Choroid plexus epithelial cell (primary cell): ENCODE results near the gene PNPLA7.
"Not testable (repeated sequence)": the region's sequence is repeated elsewhere in the genome, so short reads cannot be mapped to it uniquely, and the experiment has no call there.

ENCODE experiments used
- DNase-seq: peaks from one replicate; pipeline ENCODE4 v3.0.0-alpha.2; 2010; ENCODE audit warnings: low read depth
- H3K4me3 ChIP-seq: 2 replicates; pipeline ENCODE4 v1.5.1; 2011; ENCODE audit warnings: low read depth, mild to moderate bottlenecking, control low read depth, low read length, moderate library complexity
- TF ChIP-seq, protein P1 (sequence below): conservative IDR thresholded peaks from 2 replicates; pipeline ENCODE4 v1.5.1; 2011; ENCODE audit warnings: low read depth, mild to moderate bottlenecking, control low read depth, inconsistent platforms, low read length, moderate library complexity

Gene PNPLA7

DNA sequence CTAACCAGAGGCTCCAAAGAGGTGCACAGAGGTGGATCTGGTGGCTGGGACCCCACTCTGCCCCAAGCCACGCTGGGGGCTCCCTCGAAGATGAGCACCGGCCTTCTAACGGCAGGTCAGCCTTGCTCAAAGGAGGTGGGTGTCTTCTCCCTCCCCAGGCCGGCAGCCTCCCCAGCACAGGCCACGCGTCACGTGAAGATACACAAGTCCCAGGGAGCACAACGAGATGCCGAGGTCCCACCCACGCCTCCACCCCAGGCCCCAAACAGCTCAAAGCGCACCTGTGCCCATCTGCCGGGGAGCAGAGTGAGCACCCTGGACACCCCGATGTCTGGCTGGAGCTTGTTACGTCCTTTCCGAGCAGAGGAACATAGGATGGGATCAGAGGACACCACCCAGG is 12.1 kb downstream of the PNPLA7 start:
- DNase-seq: no peak
- no peak overlapping the region for H3K4me3 ChIP-seq
- TF ChIP-seq, protein P1, sequence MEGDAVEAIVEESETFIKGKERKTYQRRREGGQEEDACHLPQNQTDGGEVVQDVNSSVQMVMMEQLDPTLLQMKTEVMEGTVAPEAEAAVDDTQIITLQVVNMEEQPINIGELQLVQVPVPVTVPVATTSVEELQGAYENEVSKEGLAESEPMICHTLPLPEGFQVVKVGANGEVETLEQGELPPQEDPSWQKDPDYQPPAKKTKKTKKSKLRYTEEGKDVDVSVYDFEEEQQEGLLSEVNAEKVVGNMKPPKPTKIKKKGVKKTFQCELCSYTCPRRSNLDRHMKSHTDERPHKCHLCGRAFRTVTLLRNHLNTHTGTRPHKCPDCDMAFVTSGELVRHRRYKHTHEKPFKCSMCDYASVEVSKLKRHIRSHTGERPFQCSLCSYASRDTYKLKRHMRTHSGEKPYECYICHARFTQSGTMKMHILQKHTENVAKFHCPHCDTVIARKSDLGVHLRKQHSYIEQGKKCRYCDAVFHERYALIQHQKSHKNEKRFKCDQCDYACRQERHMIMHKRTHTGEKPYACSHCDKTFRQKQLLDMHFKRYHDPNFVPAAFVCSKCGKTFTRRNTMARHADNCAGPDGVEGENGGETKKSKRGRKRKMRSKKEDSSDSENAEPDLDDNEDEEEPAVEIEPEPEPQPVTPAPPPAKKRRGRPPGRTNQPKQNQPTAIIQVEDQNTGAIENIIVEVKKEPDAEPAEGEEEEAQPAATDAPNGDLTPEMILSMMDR: no peak

DNA sequence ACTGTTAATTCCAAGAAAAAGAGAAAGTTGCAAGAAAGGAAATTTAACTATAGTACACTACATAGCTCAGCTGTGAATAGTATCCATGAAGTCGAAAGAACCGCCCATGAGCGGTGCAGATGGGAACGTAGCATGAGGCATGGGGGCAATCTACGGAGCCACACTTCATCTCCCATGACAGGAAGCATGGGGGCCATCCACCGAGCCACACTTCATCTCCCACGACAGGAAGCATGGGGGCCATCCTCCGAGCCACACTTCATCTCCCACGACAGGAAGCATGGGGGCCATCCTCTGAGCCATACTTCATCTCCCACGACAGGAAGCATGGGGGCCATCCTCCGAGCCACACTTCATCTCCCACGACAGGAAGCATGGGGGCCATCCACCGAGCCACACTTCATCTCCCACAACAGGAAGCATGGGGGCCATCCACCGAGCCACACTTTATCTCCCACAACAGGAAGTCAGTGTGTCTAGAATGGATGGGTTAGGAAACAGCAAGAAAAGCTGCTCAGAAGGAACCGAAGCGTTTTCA is 13.5 kb downstream of the PNPLA7 start:
- not testable (repeated sequence) for DNase-seq

DNA sequence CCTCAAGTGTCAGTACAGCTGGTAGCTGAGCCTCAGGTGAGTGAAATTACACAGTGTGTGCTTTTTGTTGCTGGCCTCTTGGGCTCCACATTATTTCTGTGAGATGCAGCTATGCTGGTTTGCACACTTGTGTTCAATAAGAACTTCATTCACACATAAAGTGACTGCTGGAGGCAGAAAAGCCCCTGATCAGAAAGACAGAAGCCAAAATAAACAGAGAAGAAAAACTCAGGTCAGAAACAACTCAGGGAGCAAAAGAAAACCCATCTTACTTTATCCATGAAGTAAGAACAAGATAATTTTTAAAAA is 15.1 kb downstream of the PNPLA7 start:
- no peak for DNase-seq
- H3K4me3 ChIP-seq: no peak overlapping the region
- TF ChIP-seq, protein P1: no peak

More for the DNA sequence above, 13.5 kb downstream of the PNPLA7 start:
- H3K4me3 ChIP-seq: not testable (repeated sequence)

DNA sequence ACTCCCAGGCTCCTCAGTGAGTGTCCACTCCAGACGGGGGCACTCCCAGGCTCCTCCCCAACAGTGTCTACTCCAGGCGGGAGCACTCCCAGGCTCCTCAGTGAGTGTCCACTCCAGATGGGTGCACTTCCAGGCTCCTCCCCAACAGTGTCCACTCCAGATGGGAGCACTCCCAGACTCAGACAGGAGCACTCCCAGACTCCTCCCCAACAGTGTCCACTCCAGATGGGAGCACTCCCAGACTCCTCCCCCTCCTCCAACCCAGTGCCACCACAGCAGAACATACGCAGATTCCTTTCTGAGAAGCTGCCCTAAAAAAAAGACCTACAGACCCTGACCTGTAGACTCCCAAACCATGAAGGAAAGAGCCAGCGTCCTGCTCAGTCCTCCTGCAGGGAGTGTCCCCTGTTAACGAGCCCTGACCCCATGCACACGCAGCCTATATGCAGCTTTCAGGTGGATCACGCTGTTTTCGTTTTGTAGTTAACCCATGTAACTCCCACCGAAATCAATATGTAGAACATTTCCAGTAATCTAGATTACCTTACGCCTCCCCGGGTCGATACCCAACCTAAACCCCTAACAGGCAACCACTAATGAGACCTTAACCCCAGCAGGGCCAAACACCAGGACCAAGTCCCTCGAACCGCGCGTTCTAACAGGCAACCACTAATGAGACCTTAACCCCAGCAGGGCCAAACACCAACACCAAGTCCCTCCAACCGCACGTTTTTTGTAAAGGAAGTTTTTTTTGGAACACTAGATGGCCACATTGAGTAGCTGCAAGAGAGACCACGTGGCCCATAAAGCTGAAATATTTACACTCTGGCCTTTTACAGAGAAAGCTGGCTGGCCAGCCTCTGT is 15.7 kb downstream of the PNPLA7 start:
- no peak overlapping the region for H3K4me3 ChIP-seq
- TF ChIP-seq, protein P1: peak; percentile 76
- DNase-seq: peak; percentile 85

DNA sequence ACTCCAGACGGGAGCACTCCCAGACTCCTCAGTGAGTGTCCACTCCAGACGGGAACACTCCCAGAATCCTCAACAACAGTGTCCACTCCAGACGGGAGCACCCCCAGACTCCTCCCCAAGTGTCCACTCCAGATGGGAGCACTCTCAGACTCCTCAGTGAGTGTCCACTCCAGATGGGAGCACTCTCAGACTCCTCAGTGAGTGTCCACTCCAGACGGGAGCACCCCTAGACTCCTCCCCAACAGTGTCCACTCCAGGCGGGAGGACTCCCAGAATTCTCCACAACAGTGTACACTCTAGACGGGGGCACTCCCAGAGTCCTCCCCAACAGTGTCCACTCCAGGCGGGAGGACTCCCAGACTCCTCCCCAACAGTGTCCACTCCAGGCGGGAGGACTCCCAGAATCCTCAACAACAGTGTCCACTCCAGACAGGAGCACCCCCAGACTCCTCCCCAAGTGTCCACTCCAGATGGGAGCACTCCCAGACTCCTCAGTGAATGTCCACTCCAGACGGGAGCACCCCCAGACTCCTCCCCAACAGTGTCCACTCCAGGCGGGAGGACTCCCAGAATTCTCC is 17.2 kb downstream of the PNPLA7 start:
- not testable (repeated sequence) for DNase-seq

DNA sequence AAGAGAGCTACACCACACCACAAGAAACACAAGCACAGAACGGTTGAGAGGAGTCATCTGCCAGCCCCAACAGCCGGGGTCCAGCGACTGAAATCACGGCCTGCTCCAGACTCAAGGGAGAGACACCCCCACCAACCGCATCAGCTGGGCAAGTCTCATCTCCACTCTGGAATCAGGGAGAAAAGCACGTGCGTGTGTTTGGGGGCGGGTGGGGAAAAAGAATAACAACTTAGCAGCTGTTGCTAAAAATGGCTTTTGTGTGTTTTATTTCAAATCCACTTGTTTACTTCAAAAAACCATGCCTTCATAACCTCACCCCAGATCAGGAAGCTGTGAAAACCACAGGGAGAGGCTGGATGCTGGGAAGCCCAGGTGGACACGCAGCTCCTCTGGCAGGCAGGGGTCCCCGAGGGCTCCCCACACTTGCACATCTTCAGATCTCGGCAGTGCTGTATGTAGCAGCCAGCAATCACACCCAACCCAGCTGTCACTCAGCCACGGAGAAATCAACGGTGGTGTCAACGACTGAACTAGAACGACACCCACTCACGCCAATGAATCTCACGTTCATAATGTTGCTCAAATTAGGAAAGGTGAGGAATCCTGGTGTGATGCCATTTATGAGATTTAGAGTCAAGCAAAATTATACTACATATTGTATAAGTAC is 19.0 kb downstream of the PNPLA7 start:
- no peak for DNase-seq
- TF ChIP-seq, protein P1: no peak
- no peak overlapping the region for H3K4me3 ChIP-seq

More for the DNA sequence above, 17.2 kb downstream of the PNPLA7 start:
- not testable (repeated sequence) for H3K4me3 ChIP-seq

DNA sequence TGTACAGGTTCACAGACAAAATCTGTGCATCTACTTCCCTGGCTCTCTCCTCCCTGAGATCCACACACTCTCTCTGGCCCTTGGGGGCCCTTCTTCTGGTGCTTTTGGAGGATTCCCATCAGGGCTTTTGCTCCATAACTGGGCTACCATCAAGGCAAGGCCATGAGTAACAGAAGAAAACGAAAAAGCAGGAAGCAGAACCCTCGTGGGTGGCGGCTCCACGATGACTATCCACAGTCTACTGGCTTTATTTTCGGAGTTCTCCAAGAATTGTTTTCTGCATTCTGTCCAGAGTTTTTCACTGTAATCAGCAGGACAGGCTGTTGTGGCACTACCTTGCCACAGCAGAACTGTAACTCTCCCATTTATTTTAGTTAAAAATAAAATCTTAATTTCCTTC is 19.9 kb downstream of the PNPLA7 start:
- H3K4me3 ChIP-seq: no peak overlapping the region
- TF ChIP-seq, protein P1: no peak
- DNase-seq: no peak
